COLO829 (cell line): ENCODE measurements around the gene RBP3.
"Not testable (repeated sequence)": the region's sequence is repeated elsewhere in the genome, so short reads cannot be mapped to it uniquely, and the experiment has no call there.

Experiments
- DNase-seq: peaks from one replicate; pipeline ENCODE4 v3.0.0; 2012; ENCODE audit warnings: low spot score

The RBP3 gene

DNA sequence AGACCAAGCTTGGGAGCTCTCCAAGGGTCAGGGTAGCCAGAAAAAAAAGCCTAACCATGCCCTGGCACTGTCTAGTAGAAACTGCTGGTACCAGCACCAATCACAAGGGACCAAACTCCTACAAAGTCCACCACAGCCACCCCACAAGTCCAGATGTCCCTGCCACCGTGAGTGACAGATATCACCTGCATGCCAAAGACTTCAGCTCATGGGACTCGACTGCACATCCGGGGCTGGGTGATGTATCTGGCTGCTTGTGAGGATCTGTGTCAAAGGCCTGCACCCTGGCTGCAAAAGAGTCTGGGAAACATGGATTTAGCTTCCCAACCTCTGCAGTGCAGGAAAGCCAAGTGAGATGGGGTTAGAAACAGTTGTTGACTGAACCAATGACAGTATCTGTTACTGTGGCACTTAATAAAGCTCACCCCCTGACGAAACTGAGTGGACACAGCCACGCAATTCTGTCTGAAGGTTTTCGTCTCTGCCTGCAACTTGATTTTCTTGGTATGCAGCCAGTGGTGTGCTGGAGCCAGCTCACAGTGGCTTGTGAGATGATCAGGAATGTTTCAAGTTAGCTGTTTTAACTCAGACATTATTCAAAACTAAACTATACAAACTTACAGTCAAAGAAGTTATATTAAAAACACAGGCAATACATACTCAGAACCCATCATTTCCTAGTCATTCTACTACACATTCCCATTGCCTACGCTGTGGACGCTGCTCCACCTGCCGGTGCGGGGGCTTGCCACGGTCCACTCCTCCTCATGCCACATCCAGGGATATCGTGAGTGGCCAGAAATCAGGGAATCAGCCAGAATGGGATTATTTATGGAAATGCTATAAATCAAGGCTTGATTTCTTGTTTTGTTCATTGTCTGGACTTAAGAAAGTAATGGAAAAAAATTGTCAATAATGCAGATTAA lies 26.7 kb downstream of the RBP3 start:
- DNase-seq = no peak

DNA sequence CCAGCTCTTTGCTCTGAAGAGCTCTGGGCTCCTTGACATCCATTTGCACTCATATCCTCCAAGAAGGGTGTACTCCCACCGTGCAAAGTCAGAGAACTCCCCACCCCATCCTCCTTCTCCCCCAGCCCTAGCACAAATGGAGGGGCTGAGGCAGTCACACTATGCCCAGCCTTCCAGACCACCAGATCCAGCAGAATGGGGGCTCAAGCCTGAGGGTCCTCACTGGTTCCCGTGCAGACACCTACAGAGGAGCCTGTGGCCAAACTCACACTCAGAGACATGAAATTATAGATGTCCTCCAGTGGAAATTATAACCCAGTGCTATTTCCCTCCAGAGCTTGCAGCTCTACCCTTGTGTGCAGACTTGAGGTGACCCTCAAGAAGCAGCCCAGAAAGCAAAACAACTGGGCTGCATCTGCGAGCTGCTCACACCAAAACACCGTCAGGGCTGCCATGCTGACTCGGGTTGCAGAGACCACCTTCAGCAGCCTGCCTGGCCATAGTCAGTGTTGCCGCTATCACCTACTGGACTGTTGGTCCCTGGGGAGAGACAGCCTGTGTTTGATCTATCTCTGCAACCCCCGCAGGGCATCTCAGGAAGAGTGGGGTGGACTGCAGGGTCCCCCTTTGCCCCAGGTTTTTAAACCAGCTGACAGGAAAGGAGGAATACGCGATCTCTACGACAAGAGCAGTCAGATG lies 28.5 kb downstream of the RBP3 start:
- DNase-seq = no peak

DNA sequence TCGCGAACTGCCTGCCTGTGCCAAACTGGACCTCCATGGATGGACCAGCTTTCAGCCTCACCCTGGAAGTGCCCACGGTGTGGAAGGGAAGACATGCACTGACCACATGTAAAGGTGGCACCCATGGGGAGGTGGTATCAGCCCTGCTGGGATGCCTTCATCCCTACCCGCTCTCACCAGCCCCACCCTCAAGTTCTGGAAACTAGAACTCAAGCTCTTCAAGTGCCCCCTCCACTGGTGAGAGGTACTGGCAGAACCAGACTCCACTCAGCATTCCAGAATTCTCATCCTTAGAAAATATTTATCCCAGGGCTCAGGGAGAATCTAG lies 30.0 kb downstream of the RBP3 start:
- no peak for DNase-seq

DNA sequence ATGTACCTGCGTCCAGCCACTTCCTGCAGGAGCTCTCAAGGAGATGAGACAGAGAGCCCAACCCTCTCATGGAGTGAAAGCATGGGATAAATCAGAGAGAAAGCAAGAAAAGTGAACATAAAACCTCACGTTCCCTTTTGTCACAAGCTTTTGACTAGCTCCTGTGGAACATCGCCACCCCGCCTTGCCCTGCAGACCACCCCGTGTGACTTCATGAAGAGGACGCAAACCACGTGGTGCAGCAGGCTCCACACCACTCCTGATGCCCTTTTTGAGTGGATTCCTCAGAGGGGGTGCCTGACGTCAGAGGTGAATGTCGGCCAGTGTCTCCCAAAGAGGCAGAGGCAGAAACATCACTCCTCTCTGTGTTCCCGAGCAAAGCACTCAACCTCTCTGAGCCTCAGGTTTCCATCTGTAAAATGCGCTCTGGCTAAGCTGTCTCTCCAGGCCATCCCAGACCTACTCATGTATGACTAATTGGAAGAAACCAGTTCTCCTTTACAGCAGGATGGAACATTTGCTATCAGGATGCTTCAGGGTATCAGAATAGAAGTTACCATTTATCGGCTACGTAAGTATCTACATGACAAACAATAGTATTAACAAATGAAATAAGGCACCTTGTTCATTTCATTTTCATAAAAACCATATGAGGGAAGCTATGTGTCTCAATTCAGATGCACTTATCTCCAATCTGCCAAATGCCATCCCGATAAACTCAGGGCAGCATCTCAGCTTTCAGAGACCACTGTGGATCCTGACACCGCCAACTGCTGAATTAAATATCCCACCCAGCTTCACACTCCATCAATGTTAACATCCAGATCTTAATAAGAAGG lies 30.7 kb downstream of the RBP3 start:
- DNase-seq = no peak

DNA sequence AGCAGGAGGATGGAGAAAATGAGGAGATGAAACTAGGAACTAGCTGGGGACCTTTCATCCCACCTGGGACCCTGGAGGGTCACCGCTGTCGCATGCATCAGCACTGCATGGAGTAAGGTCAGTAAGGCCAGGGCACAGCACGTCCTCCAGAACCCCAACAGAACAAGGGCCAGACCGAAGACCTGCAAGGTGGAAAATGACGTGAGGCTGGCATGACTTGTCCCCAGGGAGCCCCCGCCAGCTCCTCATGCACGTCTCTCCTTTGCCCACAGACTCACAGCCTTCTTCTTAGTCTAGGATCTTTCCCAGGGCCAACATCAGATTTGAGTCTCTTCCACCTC lies 31.3 kb downstream of the RBP3 start:
- DNase-seq = no peak

GRCh38 chr10:47379901-47380300 lies 31.7 kb downstream of the RBP3 start:
- peak; percentile 40 for DNase-seq

GRCh38 chr10:47380341-47381102 lies 32.4 kb downstream of the RBP3 start:
- no peak for DNase-seq

- no peak for DNase-seq
These were observed 32.9 kb downstream of the RBP3 start for GRCh38 chr10:47381103-47381395.

DNA sequence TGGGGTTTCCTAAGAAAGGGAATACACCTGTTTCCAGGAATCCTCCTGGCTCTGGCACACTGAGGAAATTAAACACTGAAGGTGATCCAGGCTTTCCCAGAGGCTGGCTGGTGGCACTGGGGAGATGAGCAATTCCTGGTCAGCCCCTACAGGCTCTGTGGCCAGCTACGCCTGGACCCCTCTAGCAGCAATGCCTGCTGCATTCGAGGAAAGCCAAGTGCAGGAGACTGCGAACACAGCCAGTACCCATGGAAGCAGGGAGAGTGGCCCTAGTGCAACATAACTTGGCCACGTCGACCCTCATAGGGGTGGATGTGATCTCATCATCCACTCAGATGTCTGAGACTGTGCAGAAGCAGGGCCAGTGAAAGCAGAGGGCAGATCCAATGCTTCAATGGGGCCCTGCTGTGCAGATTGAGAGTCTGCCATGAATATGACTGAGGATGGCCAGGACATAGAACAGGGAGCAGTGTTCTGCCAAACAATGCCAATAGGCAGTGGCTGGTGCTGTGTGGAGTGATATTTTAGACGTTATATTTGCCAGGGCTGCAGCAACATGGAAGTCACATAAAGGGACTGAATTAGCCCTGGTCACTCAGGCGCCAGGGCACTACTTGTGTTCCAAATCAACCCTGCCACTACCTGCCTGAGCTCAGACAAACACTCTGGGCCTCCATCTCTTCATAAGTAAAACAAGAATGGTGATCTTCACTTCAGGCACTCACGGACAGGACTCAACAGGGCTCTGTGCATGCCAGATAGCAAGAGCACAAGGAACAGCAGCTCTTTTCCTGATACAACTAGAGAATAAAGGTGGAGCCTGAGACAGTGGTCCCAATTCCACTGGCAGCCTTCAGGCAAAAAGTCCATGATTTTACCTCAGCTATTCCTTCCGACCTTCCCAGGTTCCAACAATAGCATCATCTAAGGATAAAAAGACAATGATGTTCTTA lies 33.5 kb downstream of the RBP3 start:
- DNase-seq = no peak

DNA sequence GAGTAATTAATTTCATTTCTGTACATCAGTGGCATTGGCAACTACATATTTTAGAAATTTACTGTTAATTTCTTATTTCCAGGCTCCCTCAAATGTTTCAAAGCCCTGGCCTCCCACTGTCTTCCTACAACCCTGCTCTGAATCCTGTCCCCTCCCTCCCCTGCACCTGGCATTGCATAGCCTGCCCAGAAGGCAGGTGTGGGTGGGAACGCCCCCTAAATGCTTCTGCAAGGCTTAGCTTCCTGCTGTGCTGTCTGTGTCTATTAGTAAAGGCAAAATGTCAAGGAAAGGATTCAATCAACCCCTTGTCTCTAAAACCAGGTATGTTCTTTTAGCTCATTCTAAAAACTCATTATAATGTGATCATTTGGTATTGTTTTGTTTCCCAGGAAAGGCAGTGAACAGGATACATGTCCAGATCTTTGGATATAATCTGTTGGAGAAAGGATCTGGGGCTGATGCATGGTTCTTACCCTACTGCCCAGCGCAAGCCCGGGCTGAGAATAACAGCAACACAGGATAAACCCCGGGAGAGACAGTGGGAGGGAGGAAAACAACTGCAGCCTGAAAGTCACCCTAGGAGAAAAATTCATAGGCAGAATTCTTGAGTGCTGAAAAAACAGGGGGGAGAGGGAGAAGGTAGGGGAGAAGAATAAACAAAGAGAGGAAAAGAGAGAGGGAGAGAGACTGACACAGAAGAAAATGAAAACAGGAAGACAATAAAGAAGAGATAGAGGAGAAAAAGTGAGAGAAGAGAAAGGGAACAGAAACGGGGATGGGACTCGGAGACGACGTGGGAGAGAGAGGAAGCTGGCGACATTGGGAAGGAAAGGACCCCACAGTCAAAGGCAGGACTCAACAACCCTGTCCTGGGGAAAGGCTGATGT lies 35.3 kb downstream of the RBP3 start:
- DNase-seq = no peak

- DNase-seq = peak; percentile 71
These were observed 36.2 kb downstream of the RBP3 start, which contains the start of gene ZNF488 for GRCh38 chr10:47384148-47384921. Gene ZNF488 (minus strand): TSS chr10:47384293. CDS start chr10:47368829, 15,464 bp downstream.

DNA sequence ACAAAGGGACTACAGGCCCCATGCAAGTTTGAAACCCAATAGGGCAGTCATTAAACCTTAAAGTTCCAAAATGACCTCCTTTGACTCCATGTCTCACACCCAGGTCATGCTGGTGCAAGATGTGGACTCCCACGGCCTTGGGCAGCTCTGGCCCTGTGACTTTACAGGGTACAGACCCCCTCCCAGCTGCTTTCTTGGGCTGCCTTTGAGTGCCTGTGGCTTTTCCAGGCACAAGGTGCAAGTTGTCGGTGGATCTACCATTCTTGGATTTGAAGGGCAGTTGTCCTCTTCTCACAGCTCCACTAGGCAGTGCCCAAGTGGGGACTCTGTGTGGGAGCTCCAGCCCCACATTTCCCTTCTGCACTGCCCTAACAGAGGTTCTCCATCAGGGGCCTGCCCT lies 37.9 kb downstream of the RBP3 start:
- not testable (repeated sequence) for DNase-seq

DNA sequence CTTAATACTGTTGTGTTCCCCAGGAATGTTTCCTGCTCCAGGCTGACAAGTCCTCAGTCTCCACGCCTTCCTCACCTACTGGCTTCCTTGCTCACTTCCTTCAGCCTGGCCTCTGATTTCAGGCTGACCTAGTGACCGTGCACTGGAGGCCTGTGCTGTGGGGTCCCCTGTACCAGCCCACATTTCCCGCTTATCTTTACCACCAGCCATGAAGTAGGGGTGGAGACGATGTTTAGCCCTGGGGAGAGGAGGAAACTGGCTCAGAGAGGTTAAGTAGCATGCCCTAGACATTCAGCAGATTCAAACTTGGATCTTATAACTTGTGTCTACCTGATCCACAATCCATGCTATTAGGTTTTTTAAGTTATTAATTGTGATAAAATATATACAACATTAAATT lies 40.7 kb downstream of the RBP3 start:
- DNase-seq = no peak

GRCh38 chr10:47389619-47390018 lies 41.5 kb downstream of the RBP3 start:
- DNase-seq = no peak

DNA sequence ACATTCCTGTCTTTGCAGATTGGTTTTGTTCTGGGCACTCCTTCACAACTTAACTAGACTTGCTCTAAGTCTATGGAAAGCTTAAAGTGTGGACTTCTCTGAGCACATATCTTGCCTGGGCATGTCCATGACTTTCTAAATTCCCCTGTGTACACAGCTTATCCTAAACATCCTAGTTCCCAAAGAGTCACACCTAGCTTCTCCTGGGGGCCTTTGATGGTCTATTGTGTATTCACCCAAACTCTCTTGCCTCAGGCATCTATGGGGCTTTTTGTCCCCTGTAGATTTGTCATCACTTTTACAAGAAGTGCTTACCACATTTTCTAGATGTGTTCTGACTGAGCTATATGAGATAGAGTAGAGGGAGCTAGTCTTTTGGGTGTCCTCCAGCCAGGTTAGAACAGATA lies 48.2 kb downstream of the RBP3 start:
- DNase-seq = no peak

- DNase-seq = no peak
These were observed 49.1 kb downstream of the RBP3 start for GRCh38 chr10:47397256-47397655.

GRCh38 chr10:47400251-47400650 lies 52.1 kb downstream of the RBP3 start:
- DNase-seq = no peak

- no peak for DNase-seq
These were observed 52.6 kb downstream of the RBP3 start for GRCh38 chr10:47400786-47401185.

- DNase-seq = no peak
These were observed 53.0 kb downstream of the RBP3 start for GRCh38 chr10:47401210-47401609.
